Measurements from ENCODE around the gene KCNN3. TPM values are rescaled to one million over a fixed set of nuclear protein-coding genes. Genes with fewer than 3 reads are reported as not detected.
A peak's percentile ranks its signal among the peaks of the same experiment; 100 is the strongest.

KCNN3 gene
- total RNA-seq, 1 donor from 2014 or later, result 5.4 TPM

DNA sequence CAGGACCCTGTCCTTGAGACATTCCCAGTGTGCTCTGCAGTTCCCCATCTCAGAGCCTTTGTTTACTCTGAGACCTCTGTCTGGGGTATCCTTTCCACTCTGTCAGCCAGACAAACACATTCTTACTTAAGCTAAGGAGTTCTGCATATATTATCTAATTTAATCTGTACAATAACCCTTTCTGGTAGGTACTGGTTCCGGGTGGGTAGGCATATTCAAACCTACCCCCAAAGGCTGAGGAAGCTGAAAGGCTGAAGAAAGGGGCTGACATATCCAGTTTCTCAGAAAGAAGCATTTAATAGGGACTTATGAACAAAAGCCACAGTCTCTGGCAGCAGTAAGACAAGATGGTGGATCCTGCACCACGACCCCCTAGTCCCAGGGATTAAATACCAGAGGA is 53.1 kb downstream of the KCNN3 start:
- no peak for DNase-seq (ENCODE audit: low spot score)

DNA sequence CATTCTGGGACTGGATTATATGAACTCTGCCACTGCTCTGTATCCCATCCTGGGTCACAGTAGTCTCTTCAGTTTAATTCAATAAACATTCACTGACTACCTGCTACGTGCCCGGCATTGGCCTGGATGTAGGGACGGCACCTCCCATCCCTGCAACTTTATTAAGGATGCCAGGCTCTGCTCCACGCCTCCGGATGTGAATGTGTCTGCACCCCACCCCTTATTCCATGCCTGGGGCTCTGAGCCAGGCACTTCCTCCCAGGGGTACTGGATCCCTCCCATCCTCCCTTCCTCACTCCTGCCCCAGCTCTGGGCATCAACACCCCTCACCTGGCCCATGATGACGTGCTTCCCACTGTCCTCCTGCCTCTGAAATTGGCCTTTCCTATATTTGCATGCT is 53.7 kb downstream of the KCNN3 start:
- no peak for DNase-seq (ENCODE audit: low spot score)

DNA sequence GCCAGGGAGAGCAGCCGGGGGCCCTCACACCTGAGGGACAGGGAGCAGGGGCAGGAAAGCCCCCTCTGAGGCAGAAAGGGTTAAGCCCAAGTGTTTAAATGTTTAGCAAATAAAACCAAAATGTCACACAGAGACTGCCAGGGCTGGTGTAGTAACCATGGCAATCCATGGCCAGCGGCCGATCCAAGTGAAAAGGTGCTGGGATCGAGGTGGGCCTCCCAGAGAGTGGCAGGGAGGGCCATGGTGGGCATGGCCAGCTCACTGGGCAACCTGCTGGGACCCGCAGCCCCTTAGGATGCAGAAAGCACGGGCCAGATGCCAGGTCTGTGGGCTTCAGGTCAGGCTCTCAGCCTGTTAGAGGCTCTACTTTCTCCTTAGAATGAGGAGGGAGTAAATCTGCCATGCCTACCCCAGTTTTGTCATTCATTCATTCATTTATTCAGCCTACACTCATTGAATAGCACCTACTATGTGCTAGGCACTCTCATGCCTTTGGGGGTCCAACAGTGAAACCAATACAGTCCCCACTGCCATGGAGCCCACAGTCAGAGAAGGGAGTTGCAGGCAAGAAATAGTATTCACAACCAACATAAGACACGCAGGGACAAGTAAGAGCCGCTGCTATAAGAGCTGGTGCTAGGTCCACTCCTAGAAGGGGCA is 56.1 kb downstream of the KCNN3 start:
- no peak for DNase-seq (ENCODE audit: low spot score)

DNA sequence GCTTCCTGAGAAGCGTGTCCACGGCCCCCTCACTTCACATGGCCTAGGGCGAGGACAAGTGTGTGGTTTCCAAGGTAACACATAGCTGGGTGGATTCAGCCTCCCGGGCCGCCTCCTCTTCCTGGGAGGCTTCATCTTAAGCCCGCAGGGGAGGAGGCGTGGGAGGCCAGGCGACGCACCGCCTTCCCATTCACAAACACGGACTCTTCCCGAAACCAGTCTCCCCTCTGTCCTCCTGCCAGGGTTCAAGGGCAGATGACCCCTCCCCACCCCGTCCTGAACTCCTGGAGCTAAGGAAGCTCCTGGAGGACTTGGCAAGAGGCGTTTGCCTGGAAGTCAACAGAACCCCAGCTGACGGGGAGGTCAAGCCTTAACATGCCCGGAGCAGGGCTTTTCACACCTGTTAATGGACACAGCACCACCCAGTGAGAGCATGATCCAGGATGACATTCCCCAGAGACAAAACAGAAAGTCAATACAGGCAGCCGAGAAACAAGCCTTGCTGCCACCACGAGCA is 56.7 kb downstream of the KCNN3 start:
- peak; percentile 54 for DNase-seq (ENCODE audit: low spot score)

DNA sequence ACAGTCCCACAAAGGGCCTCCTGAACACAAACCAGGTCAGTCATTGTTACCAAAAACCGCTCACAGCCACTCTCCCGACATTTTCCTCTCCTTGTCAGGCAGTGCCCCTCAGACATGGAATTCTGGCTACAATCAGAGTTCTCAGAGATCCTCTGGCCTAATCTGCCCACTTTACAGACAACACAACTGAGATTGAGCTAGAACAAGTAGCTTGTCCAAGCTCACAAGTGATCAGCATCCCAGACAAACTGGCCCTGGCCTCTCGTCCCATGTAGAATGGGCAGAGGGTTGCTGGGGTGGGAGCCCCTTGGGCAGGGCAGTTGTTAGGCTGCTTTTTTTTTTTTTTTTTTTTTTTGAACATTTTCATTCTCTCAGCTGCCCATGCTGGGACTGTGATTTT is 57.2 kb downstream of the KCNN3 start:
- DNase-seq (ENCODE audit: low spot score), result no peak

DNA sequence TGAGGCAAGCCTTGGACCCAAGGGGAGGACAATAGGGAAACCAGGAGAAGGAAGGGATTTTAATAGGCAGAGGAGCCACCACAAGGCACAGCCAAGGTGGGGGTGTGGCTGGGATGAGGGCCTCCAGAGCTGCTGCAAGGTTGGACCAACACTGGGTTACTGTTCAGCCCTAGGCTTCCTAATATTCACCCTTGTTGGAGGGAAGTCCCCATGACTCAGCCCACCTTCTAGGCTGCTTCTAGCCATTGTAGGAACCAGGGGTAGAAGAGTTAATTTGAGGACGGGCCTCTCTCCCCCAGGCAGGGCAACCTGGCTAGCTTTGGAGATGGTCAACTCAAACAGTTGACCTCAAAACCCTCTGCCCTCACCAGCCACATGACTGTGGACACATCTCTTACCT is 59.5 kb downstream of the KCNN3 start:
- DNase-seq (ENCODE audit: low spot score), result no peak

DNA sequence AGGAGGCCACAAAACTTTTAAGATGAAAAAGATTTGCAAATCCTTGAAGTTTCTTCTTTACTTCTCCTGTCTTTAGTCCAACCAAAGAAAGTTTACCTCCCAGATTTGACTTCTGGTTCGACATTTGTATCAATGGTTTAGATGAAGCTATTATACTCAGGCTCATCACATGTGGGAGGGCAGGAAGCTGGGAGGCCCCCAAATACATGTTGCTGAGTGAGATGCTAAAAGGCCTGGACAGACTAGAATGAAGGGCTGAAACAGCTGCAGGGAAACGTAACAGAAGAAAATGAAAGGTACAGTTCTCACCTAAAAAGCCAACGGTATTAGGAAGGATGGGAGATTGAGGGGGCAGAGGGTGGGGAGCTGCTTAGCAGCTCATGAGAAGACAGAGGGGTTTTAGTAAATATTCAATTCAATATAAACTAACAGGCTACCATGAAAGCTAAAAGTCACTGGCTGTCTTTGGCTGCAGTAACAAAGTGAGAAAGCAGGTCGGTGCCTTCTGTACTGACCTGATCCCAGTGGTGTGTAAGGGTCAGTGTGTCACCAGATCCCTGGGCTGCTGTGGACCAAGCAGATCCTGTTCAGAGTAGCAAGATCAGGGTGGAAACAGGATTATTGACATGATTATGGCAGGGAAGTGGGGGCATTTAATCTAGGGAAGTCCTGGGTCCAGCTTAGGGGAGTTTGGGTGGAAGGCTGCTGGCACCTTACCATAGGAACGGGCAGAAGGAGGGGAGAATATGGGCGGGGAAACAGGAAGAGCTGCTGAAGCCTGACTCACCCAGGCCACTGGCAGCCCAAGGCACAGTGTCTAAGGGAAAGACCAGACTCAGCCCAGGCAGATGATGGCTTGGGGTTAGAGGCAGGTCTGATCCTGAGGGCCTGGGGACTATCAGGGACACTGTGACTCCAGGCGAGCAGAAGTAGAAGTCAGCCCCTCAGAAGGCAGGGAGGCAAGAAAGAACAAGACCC is 60.4 kb downstream of the KCNN3 start:
- DNase-seq (ENCODE audit: low spot score), result peak; percentile 68

DNA sequence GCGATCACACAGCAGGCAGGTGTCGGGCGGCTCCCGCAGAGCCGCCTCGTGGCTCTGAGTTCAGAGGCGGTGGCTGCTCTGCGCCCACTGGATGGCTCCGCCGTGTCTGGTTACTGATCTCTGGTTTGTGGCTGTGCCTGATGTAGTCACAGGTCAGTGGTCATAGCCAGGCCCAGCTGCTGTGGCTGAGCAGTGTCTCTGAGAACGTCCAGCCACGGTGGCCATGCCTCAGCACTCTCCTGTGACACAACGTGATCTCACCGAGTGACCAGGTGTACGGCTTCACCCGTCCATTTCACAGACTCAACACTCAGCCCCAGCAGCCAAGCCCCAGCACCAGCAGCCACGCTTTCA is 61.2 kb downstream of the KCNN3 start:
- DNase-seq (ENCODE audit: low spot score), result no peak

DNA sequence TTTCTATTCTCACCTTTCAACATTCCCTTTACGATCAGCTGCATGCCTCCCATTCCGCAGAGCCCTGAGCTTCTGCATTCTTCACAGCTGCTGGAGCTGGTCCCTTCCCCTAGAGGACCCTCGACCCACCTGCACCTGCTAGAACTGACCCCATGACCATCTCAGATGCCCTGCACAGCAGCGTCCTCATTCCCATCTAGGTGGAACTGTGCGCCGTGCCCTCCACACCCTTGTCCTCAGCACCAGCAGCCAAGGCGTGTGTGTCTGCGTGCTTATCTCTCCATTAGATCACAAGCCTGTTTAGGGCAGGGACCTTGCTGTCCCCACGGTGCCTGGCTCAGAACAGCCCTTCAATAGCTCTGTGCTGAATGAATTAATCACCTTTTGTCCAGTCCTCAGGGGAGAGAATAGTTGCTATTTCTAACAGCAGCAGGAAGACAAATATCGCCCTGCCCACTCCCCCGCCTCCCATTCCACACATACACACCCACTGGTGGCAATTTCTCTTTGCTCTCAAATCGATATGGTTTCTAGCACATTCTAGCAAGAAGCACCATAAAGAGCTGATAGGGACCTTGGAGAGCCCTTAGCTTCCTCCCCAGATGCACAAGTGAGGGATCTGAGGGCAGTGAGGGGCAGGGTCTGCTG is 61.7 kb downstream of the KCNN3 start:
- DNase-seq (ENCODE audit: low spot score), result no peak

DNA sequence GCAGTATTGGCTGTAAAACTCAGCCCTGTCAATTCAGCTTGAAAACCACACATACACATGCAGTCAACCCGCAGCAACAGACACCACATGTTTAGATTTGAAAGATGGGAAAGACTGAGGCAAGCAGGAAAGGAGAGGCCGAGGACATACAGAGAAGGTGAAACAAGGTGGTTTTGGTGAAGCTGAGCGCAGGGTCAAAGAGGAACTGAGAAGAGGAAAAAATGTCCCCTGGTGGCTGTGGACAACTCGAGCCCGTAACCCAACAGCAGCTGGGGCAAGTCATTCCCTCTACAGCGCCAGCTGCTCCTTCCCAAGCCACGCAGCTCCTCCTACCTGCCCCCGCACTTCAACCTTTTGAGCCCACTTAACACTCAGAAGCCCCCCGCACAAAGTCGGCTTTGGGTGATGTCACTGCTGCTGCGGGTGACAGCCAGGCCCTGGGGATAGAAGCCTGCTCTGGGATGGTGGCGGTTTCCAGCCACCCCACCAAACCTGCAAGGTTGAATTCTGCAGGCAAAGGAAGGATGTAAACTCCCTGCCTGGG is 63.0 kb downstream of the KCNN3 start:
- DNase-seq (ENCODE audit: low spot score), result no peak

DNA sequence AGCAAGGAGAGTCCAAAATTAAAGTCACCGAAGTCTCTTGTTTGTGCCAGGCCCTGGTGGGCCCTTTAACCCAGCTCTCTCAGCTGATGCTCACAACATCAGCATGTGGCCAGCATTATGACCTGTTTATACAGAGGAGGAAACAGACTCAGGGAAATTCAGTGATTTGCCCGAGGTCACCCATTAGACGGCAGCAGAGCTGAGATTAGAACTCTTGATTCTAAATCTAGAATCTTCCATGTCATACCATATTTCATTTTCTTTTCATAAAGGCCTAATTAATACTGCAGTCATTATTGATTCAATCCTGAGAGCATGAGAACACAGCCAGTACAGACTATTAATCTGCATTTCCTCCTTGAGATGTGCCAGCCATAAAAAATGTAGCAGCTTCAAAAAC is 63.7 kb downstream of the KCNN3 start:
- DNase-seq (ENCODE audit: low spot score), result no peak

DNA sequence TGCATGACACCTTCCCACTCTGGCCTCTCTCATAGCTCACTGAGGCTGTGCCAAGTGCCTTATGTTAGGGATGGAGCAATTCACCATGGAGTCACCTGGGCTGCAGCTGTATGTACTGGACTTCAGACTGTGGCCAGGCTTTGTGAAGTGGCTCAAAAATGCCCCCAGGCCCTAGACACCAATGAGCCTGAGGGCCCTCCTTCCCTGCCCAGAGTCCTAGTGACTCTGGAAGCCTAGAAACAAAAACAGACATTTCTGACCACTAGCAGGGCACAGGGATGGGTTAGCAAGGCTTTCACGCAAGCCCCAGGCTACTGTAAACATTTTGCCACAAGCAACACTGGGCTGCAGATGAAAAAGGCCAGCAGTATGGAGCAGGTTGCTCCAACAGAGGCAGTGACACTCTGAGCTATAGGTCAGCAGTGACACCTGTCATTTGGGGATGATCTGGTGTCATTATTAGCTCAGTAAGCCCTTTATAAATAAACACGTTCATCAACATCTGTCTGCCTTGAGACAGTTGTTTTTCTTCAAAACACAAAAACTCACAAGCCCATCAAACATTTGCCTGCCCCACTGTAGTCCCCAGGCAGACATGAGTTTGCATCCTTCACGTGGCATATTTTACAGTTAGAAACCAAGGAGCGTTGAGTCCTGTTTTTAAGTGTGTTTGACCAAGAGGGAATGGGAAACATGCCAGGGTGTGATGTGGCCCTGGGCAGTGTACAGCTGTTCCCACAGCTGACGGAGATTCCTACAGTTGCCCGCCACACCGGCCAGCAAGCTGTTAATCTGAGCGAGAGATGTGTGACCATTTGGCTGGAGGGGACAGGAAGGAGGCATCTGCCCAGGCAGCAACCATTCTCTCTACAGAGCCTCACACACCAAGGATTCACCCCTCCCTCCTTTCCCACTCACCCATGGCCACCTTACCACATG is 66.8 kb downstream of the KCNN3 start:
- DNase-seq (ENCODE audit: low spot score), result no peak

DNA sequence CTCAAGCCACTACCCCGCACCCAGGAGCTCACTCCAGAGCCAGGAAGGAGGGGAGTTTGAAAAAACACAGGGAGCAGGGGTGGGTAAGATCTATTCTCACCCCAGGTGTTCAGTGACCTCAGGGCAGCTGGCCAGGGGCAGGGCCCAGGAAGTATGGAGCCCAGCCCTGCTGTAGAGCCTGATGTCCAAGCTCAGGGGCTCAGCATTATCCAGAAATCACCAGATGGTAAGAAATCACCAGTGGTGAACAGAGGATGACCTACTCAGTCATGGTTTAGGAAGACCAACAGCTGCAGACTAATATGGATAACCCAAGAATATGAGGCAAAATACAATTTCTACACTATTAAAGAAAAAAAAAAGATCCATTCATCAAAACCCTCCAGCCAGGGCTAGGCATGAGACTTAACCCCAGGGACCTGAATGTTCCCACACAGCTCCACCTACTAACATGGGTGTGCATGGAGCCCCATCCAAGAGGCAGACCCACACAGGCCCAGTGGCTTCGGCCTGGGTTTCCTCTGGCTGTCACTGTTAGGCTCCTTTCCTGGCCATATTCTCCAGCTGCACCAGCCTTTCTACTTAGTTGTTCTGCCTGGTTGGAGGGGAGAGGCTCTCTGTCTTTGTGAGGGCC is 67.6 kb downstream of the KCNN3 start:
- no peak for DNase-seq (ENCODE audit: low spot score)

DNA sequence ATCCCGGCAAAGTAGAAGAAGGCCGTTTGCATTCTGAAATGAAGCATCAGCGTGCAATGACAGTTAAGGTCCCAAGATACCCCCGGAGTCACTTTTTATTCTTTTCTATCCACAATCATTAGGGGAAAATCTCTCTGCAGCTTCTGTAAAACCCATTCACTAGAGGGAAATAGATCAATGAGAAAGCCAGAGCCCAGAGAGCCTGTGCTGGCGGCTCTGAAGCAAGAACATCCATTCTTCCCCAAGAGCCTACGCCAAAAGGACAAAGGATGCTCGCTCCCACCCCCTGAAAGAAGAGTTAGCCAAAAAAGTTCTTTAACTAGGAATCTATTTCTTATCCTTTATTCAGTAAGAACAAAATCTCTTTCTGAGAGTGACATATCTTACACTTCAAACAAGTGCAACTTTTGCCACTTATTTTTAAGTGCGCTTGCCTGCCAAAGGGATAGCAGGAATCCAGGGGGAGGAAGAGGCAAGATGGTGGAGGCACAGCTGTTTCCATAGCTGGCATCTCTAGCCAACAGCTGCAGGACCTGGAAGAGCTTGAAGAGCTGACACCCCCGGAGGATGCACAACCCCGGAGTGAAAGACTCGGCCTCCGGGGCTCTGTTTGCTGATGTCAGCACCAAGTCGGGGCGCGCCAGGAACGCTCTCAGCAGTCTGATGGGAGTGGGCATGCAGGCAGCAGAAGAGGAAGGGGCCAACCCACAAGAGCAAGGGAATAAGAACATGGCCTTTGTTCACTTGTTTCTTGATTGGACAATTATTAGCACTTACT is 68.7 kb downstream of the KCNN3 start:
- DNase-seq (ENCODE audit: low spot score), result no peak

DNA sequence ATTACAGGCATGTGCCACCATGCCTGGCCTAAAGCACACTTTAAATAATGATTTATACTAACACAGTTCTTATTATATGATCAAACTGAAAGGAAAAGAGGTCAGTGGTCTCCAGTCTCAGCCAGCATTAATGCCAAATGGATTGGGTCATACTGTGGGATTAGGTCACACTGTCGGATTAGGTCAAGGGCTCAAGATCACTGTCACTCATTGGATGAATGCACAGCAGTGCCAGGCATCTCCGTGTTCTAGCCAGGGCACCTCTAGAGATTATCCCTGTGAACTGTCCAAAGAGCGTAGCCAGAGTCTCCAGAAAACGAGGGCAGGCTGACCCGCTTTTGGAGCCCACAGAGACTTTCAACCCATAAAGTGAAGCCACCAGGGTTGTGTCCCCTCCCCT is 70.9 kb downstream of the KCNN3 start:
- DNase-seq (ENCODE audit: low spot score), result no peak

DNA sequence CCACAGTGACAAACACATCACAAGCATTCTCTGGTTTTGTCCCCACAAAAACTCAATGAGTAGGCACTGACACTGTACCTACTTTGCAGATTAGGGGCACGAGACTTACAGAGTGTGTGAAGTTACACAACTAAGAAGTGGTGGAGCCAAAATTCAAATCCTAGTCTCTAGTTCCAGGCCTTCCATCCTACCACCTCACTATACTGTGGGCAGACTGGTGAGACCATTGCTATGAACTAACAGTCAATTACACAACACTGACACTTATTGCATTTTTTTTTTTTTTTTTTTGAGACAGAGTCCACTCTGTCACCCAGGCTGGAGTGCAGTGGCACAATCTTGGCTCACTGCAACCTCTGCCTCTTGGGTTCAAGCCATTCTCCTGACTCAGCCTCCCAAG is 71.4 kb downstream of the KCNN3 start:
- no peak for DNase-seq (ENCODE audit: low spot score)

DNA sequence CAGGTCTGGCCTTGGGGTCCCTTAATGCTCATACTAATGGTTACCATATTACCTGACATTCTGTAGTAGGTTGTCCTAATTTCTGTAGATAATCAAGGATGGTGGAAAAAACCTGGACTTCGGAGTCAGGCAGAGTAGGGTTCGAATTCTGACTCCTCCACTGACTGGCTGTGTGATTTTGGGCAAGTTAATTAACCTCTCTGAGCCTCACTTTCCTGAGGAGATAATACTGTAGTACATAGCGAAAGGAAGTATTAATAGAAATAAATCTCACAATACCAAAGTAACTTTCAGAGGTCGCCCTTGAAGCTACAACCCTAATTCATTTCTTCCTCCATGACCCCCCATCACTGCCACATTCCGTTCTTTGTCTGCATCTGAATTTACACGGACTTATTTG is 72.9 kb downstream of the KCNN3 start:
- DNase-seq (ENCODE audit: low spot score), result no peak

DNA sequence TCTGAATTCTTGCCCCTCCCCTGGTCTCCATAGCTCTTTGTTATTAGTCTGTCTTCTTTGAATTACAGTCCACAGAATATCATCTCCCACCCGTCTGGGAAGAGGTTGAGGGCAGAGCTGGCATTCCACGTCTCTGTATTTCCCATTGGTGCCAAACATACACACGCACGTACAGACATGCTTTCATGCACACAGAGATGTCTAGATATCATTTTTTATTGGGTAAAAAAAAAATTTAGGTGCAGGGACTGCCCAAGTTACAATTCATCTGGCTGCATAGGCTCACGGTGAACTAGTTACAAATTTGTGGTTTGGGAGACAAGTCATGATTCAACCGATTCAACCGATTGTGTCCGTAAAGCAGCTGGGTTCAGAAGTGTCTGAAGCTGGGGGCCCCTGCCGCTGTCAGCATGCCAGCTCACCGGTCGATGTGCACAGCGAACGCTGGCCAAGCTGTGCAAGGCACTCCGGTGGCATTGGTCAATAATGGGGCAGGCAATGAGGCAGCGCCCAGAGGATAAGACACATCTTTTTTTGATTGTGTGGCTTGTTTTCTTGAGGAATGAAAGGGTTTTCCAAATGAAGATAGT is 73.7 kb downstream of the KCNN3 start:
- no peak for DNase-seq (ENCODE audit: low spot score)

DNA sequence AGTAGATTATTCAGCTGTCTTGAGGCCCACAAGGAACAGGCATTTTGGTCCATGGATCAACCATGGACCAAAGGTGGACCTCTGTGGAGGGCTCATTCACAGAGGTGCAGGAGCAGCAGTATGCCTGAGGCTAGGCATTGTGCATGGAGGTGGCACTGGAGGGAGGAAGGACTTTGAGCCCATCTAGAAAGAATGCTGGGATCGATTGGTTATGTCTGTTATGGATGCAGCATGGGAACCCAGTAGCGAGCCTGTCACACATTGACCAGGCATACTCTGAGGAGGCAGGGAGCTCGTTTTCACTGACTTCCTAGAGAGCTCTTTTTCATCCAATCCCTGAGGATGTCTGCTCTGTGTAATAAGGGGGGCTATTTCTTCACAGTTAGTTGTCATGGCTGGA is 75.5 kb downstream of the KCNN3 start:
- no peak for DNase-seq (ENCODE audit: low spot score)

Data from ureter (tissue), 1 donor.